Activated naive CD4-positive, alpha-beta T cell treated with anti-CD3 and anti-CD28 coated beads, Interleukin-2, amount 50 U/mL, for 24 hours (primary cell): ENCODE results near the gene ZNF175.
A peak's percentile ranks its signal among the peaks of the same experiment; 100 is the strongest.

Source experiments
- H3K27ac Mint-ChIP-seq: one replicate; pipeline ENCODE4 v1.8.0; 2021; ENCODE audit warnings: mild to moderate bottlenecking, mixed read lengths
- H3K27me3 Mint-ChIP-seq: one replicate; pipeline ENCODE4 v1.8.0; 2021; ENCODE audit warnings: mixed read lengths
- H3K36me3 Mint-ChIP-seq: one replicate; pipeline ENCODE4 v1.8.0; 2021; ENCODE audit warnings: mixed read lengths
- H3K4me1 Mint-ChIP-seq: one replicate; pipeline ENCODE4 v1.8.0; 2021; ENCODE audit warnings: mixed read lengths
- H3K4me3 Mint-ChIP-seq: one replicate; pipeline ENCODE4 v1.8.0; 2021; ENCODE audit warnings: mild to moderate bottlenecking, mixed read lengths
- H3K9me3 Mint-ChIP-seq: one replicate; pipeline ENCODE4 v1.8.0; 2021; ENCODE audit warnings: mixed read lengths

The ZNF175 gene

DNA sequence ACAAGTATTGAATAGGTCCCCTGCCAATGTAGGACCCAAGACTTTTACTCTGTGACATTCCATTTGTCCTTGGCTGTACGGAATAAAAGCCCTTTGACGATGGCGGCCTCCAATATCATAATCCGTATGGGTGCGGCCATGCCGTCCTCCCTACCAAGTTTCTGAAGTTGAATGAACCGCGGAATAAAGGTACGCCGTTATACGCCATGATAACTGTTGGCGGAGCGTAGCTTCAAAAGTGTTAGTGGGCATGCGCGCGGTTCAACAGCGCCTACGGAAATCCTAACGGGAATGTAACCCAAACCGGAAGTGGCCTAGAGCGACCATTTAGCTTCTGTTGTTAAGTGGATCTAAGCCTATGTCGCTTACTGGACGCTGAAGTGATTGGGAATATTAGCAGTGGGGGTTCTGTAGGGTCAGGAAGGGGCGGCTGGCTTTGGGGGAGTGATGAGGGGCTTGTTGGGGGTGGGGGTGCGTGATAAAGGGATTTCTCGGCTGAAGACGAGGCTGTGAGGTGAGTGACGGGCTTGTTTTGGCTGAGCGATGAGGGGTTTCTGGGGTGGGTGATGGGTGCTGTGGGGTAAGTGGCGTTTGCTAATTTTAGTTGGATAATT is at the start of gene ZNF175:
Gene ZNF175 (plus strand): TSS at position 322 of the 614 bp plus-strand sequence. CDS start 2,047 bp downstream, outside the sequence.
- Mint-ChIP-seq H3K27me3 (peaks cover 2% of the 10 kb centered on the region), H3K4me1 (peaks cover 36% of the 10 kb centered on the region)

DNA sequence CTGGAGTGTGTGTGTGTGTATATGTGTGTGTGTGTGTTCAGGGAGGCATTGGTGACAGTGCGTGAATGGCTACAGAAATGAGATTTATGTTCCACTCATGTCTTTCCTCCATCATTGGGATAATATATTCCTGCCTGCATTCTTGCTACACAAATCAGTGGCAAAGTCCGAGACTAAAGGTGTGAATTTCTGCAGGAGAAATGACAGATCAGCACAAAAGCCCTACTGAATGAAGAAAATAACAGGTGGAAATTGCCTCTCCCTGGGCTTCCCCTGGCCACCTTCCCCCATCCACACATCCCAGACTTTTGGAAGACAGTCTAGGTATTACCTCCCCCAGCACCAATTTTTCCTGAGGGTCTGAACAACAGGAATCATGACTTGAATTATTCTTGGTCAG is 49.7 kb upstream of the ZNF175 start:
- Mint-ChIP-seq H3K36me3 (no peaks in the 10 kb centered on the region), H3K4me1 (no peaks in the 10 kb centered on the region), H3K4me3 (no peak overlapping the region), H3K9me3 (no peaks in the 10 kb centered on the region), H3K27me3 (peaks cover 24% of the 10 kb centered on the region), H3K27ac (no peak overlapping the region)

More for the DNA sequence above, at the start of gene ZNF175:
- peaks cover 16% of the 10 kb centered on the region for H3K36me3 Mint-ChIP-seq
- peak within 1 kb of the TSS; percentile 99 for H3K4me3 Mint-ChIP-seq
- peak within 1 kb of the TSS; percentile 96 for H3K27ac Mint-ChIP-seq
- no peaks in the 10 kb centered on the region for H3K9me3 Mint-ChIP-seq

DNA sequence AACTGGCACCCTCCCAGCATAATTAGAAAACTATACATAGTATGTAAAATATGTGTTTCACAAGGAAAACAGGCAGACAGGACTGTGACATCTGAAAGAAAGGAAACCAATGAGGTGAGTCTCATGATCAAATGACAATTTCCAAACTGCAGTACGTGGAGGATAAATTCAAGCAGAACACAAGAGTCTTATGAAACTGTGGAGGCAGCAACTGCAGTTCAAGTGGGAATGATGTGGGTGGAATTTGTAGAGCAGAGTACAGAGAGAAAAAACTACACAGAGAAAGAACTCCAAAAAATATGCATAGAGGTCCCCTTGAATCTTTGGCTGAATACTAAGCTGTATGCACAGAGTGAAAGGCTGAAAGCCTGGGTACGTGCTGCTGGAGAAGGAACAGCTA is 49.3 kb upstream of the ZNF175 start:
- Mint-ChIP-seq H3K4me3 (no peak overlapping the region), H3K27me3 (peaks cover 24% of the 10 kb centered on the region), H3K27ac (no peak overlapping the region), H3K9me3 (no peaks in the 10 kb centered on the region), H3K4me1 (no peaks in the 10 kb centered on the region), H3K36me3 (no peaks in the 10 kb centered on the region)

DNA sequence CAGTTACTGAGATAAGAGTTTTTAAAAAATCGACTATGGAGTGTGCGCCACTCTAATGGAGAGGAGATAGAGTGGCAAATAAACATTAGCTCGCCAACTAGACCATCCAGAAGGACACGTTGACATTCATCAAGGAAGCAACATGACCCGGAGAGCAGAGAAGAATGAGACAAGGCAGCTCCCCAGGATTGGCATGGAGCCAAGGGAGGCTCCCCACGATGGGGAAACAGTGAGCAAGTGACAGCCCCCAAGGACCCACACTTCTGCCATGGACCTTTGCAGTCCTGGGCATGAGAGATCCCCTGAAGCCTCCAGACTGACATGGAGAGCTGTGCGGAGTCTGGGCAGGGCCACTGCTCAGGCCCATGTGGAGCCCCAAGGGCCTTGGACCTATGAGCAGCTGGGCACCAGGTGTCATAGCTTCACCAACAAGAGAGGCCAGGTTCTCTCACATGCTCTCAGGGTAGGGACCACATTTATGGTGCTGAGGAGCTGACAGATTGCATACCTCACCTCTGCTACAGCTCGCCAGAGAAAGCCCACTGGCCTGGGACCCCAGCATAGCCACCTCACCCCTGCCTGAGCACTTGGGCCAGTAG is 46.3 kb upstream of the ZNF175 start:
- Mint-ChIP-seq H3K9me3 (no peaks in the 10 kb centered on the region), H3K4me1 (no peaks in the 10 kb centered on the region), H3K27ac (no peak overlapping the region), H3K4me3 (no peak overlapping the region), H3K27me3 (peaks cover 26% of the 10 kb centered on the region), H3K36me3 (no peaks in the 10 kb centered on the region)

DNA sequence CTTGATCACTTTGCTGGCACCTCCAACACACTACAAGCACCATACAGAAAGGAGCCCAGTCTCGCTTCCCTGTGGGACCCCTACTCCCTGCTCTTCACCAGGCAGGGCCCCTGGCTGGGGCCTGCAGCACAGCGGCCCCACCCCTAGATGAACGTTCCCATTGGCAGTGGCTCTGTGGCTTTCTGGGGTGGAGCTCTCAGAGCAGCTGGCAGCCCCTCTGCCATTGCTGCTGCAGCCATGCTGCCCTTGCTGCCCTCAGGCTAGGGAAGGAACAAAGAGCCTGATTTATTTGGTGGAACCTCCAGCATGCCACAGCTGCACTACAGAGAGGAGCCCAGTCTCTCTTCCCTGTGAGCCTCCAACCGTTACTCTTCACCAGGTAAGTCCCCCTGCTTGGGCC is 45.4 kb upstream of the ZNF175 start:
- H3K4me1 Mint-ChIP-seq, result no peaks in the 10 kb centered on the region
- H3K4me3 Mint-ChIP-seq, result no peak overlapping the region
- peaks cover 30% of the 10 kb centered on the region for H3K27me3 Mint-ChIP-seq
- no peak overlapping the region for H3K27ac Mint-ChIP-seq
- no peaks in the 10 kb centered on the region for H3K9me3 Mint-ChIP-seq
- H3K36me3 Mint-ChIP-seq, result no peaks in the 10 kb centered on the region

DNA sequence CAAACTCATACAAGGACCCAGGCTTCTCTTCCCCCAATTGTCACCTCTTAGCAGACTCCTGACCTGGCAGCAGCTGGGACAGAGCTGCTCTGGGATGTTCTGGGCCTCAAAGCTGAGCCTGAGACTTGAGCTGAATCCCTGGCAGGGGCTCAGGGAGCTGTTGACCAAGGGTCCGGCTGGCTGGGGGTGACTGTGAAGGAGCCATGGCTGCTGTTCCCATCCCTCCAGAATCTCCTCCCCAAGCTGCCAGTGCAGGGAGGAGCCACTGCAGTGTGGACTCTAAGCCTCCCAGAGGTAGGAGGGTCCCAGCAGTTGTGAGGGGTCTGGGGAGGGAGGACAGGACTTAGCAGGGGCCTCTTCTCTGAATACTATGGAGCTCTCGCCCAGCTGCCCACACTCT is 41.8 kb upstream of the ZNF175 start:
- Mint-ChIP-seq H3K27ac (no peak overlapping the region), H3K4me3 (no peak overlapping the region), H3K9me3 (no peaks in the 10 kb centered on the region), H3K36me3 (no peaks in the 10 kb centered on the region), H3K4me1 (no peaks in the 10 kb centered on the region), H3K27me3 (peaks cover 40% of the 10 kb centered on the region)

DNA sequence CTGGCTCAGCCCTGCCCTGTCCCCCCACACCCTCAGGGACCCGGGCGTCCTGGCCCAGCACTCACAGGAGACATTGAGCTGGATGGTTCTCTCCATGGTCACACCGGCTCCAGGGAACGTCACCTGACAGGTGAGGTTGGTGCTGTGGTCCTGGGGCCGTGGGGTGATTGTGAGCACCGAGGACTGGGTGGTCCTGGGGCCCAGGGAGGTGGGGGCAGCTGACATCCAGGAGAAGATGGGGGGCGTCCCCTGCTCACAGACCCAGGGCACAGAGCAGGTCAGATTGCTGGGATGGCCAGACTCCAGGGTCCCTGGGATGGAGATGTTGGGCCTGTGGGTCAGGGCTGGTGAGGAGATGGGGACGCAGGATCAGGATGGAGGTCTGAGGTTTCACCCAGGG is 40.5 kb upstream of the ZNF175 start:
- no peaks in the 10 kb centered on the region for H3K36me3 Mint-ChIP-seq
- no peak overlapping the region for H3K4me3 Mint-ChIP-seq
- no peaks in the 10 kb centered on the region for H3K4me1 Mint-ChIP-seq
- no peak overlapping the region for H3K27ac Mint-ChIP-seq
- H3K27me3 Mint-ChIP-seq, result peaks cover 43% of the 10 kb centered on the region
- H3K9me3 Mint-ChIP-seq, result peaks cover 10% of the 10 kb centered on the region

DNA sequence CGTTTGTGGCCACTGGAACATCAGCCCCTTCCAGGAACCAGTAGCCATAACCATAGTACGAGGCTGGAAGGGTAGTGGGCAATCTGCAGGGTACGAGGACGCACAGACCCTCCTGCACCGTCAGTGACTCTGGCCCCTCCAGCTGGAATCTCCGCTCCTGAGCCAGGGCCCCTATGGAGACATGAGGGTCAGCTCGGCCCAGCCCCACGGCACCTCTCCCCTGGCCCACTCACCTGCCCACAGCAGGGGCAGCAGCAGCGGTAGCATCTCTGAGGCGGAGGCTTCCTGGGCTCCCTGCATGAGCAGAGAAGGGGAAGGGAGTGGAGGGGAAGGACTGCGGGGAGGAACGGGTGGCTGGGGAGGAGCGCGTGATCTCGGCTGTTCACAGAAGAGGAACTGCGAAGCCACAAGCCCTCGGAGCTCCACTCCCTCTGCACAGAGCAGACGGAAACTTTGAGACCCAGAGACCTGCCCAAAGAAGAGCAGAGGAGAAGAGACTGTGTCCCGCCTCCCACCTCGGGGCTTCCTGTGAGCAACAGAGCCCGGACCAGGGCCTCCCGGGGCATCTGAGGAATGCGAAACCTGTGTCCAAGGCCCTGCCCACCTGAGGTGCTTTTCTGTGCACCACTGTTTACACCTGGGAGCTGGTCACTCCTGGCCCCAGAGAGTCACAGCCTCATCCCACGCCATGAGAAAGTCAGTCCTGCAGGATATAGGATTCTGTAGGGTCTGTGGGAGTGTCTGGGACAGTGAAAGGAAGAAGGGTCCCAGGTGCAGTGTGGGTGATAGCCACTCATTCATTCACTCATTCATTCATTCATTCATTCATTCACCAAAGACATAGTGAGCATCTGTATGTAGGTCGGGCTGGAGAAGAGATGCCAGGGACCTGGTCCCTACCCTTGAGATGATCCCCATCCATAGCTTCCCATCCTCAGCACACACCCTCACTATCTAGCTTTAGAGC is 39.5 kb upstream of the ZNF175 start, which contains the start of gene SIGLEC6:
Gene SIGLEC6 (minus strand): TSS at position 322 of the 967 bp plus-strand sequence. CDS start 22 bp downstream, at position 300.
- peaks cover 51% of the 10 kb centered on the region for H3K27me3 Mint-ChIP-seq
- H3K36me3 Mint-ChIP-seq, result no peaks in the 10 kb centered on the region
- H3K4me1 Mint-ChIP-seq, result no peaks in the 10 kb centered on the region
- no peak within 1 kb of the TSS for H3K27ac Mint-ChIP-seq
- H3K9me3 Mint-ChIP-seq, result peaks cover 20% of the 10 kb centered on the region
- H3K4me3 Mint-ChIP-seq, result no peak within 1 kb of the TSS

DNA sequence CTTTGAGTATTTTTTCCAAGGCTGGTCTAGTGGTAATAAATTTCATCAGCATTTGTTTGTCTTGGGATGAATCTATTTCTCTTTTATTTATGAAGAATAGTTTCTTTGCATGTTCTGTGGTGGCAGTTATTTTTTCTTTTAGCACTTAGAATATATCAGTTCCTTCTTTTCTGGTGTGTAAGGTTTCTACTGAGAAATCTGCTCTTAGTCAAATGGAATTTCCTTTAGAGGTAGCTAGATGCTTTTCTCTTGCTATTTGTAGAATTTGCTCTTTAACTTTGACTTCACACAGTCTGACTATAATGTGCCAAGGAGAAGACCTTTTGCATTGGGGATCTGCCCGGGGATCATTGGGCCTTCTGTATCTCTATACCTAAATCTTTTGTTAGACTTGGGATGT is 35.5 kb upstream of the ZNF175 start:
- Mint-ChIP-seq H3K27ac (no peak overlapping the region), H3K27me3 (peaks cover 50% of the 10 kb centered on the region), H3K9me3 (peaks cover 21% of the 10 kb centered on the region), H3K4me1 (no peaks in the 10 kb centered on the region), H3K36me3 (no peaks in the 10 kb centered on the region), H3K4me3 (no peak overlapping the region)

DNA sequence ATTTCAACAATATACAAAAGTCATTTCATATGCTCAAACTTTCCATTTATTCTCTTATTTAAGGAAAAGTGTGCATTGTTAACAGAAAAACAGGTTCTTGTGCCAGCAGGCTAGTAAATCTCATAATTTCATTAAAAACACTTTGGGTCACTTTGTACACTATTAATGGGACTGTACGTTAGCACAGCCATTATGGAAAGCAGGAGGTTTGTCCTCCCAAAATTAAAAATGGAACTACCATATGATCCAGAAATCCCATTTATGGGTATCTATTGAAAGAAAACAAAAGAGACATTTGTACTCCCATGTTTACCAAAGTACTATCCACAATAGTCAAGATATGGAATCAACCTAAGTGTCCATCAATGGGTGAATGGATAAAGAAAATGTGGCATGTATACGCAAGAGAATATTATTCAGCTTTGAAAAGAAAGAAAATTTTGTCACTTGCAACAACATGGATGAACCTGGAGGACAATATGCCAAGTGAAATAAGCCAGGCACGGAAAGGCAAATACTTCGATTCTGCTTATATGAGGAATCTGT is 31.2 kb upstream of the ZNF175 start:
- H3K9me3 Mint-ChIP-seq, result peaks cover 19% of the 10 kb centered on the region
- no peaks in the 10 kb centered on the region for H3K36me3 Mint-ChIP-seq
- peaks cover 46% of the 10 kb centered on the region for H3K27me3 Mint-ChIP-seq
- no peak overlapping the region for H3K27ac Mint-ChIP-seq
- H3K4me3 Mint-ChIP-seq, result no peak overlapping the region
- H3K4me1 Mint-ChIP-seq, result no peaks in the 10 kb centered on the region

DNA sequence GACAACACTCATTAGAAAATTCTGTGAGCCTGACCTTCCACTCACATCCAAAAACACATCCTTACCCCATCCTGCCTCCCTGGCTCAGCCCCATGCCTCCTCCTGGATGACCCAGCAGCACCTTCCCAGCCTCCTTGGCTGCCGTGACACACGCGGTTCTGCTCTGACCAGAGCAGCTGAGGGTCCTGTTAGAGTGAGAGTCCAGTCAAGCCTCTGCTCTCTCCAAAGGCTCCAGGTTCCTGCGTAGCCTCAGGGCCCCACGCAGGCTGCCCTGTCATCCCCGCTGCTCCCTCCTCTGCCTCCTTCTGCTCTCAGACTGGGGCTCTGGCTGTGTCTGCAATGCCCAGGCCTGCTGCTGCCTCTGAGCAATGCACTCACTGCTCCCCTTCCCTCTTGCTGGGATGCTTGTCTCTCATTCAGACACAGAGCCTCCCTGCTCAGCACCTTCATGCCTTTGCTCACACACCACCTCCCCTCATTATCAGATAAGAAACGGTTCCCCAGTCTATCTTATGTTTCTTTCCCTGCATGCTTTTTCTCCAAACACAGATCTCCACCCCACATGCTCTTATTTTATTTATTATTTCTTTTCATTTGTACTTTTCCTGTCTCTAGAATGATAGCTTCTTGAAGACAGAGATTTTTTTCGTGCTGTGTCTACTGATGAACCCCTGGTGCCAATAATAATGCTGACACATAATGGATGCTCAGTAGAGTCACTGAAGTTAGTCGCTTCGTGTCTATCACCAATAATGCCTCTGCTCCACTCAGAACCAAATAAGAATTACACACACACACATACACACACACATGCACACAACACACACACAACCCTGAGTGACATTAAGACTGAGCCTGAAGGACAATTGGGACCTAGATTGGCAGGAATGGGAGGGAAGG is 29.4 kb upstream of the ZNF175 start:
- Mint-ChIP-seq H3K27me3 (peaks cover 39% of the 10 kb centered on the region), H3K27ac (no peak overlapping the region), H3K36me3 (no peaks in the 10 kb centered on the region), H3K9me3 (peaks cover under 1% of the 10 kb centered on the region), H3K4me1 (no peaks in the 10 kb centered on the region), H3K4me3 (no peak overlapping the region)

DNA sequence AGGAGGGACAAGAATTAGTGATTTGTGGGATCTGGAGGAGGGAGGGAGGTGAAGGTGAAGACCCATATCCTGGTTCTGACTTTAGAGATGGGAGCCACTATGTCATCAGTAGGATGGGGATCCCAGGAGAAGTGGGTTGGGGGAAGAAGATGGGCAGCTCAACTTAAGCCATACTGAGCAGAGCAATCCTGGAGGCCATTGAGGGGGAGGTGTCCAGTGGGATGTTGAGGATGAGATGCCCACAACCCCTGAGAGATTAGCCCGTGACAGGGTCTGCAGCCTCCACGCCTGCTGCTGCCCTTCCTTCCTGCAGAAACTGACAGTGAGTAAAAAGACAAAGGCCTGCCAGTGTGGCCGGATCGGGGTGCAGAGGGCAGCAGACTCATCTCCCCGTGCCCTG is 28.4 kb upstream of the ZNF175 start:
- Mint-ChIP-seq H3K27me3 (peaks cover 36% of the 10 kb centered on the region), H3K4me3 (no peak overlapping the region), H3K4me1 (no peaks in the 10 kb centered on the region), H3K27ac (no peak overlapping the region), H3K36me3 (no peaks in the 10 kb centered on the region), H3K9me3 (no peaks in the 10 kb centered on the region)

DNA sequence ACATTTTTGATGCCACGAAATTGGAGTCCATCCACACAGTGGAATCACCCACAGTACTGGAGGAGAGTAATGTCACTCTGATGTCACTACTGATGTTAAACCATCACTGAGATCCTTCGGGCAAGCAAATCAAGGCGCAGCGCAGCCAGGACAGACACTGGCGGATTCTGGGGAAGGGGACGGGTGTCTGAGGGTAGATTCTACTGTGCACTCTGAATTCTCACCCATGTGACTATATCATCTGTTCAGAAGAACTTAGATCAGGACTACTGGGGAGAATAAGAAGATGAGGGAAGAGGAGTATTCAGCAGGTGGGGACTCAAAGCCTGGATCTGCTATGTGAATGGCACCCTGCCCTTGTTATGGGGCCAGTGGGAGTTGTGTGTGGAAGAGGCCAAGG is 27.0 kb upstream of the ZNF175 start:
- no peaks in the 10 kb centered on the region for H3K4me1 Mint-ChIP-seq
- no peak overlapping the region for H3K27ac Mint-ChIP-seq
- H3K27me3 Mint-ChIP-seq, result peaks cover 33% of the 10 kb centered on the region
- no peaks in the 10 kb centered on the region for H3K9me3 Mint-ChIP-seq
- no peak overlapping the region for H3K4me3 Mint-ChIP-seq
- H3K36me3 Mint-ChIP-seq, result no peaks in the 10 kb centered on the region

DNA sequence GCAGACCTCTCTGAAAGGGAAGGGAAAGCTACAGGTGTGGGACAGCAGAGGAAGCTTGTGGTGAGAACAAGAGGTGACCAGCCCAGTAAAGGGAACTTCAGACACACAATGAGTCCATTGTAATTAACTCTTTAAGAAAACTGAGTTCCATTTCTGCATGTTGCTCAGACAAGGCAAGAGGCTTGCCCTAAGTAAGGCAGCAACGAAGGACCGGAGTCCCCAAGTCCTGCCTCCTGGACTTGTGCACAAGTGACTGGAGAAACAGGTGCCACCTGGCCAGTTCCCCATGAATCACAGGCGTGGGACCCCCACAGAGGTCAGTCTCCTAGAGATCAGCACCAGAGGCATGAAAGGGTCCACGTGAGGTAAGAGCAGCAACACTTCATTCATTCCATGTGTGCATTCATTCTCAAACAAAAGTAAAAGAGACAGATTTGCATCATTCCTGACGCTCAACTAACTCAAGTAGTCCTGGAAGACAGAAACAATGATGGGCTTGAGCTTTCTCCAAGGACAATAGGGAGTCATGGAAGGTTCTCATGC is 24.9 kb upstream of the ZNF175 start:
- Mint-ChIP-seq H3K9me3 (no peaks in the 10 kb centered on the region), H3K4me1 (peaks cover under 1% of the 10 kb centered on the region), H3K4me3 (no peak overlapping the region), H3K27me3 (peaks cover 31% of the 10 kb centered on the region), H3K36me3 (no peaks in the 10 kb centered on the region), H3K27ac (no peak overlapping the region)
